ENCODE data around the gene DNASE2B. TPM values are rescaled to one million over a fixed set of nuclear protein-coding genes. Genes with fewer than 3 reads are reported as not detected.

The DNASE2B gene
- total and polyA plus RNA-seq, 3 donors from 2014 or later: 0.25 to 1.3 (median 0.31) TPM

- DNase-seq: no peak
These were observed 45.8 kb upstream of the DNASE2B start for GRCh38 chr1:84352298-84353106.

GRCh38 chr1:84353695-84354094, 44.6 kb upstream of the DNASE2B start:
- WGBS, 2 donors: 85 to 97% methylated on average over 3 of the region's 3 CpGs
- no peak for TF ChIP-seq POLR2A (IDR thresholded peaks at IDR 0.05)
- TF ChIP-seq, protein P1, sequence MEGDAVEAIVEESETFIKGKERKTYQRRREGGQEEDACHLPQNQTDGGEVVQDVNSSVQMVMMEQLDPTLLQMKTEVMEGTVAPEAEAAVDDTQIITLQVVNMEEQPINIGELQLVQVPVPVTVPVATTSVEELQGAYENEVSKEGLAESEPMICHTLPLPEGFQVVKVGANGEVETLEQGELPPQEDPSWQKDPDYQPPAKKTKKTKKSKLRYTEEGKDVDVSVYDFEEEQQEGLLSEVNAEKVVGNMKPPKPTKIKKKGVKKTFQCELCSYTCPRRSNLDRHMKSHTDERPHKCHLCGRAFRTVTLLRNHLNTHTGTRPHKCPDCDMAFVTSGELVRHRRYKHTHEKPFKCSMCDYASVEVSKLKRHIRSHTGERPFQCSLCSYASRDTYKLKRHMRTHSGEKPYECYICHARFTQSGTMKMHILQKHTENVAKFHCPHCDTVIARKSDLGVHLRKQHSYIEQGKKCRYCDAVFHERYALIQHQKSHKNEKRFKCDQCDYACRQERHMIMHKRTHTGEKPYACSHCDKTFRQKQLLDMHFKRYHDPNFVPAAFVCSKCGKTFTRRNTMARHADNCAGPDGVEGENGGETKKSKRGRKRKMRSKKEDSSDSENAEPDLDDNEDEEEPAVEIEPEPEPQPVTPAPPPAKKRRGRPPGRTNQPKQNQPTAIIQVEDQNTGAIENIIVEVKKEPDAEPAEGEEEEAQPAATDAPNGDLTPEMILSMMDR (IDR thresholded peaks at IDR 0.05): no peak
- H3K4me1 ChIP-seq: no peaks in the 10 kb centered on the region
- no peaks in the 10 kb centered on the region for H3K9me3 ChIP-seq
- no peak overlapping the region for H3K4me3 ChIP-seq
- no peaks in the 10 kb centered on the region for H3K27me3 ChIP-seq
- no peak for DNase-seq
- H3K36me3 ChIP-seq (ENCODE audit: low read depth, missing control alignments): no peaks in the 10 kb centered on the region
- H3K27ac ChIP-seq: no peak overlapping the region
- intact Hi-C loops (cut with DNase I; ENCODE audit: low total_unique reads): no loop called here

More at GRCh38 chr1:84352298-84353106, 45.8 kb upstream of the DNASE2B start:
- intact Hi-C loops (cut with DNase I; ENCODE audit: low total_unique reads): no loop called here
- Histone ChIP-seq H3K4me3 (no peak overlapping the region), H3K27me3 (no peaks in the 10 kb centered on the region), H3K27ac (no peak overlapping the region), H3K4me1 (no peaks in the 10 kb centered on the region), H3K36me3 (ENCODE audit: low read depth, missing control alignments) (no peaks in the 10 kb centered on the region), H3K9me3 (no peaks in the 10 kb centered on the region)
- no peak for TF ChIP-seq POLR2A (IDR thresholded peaks at IDR 0.05)
- TF ChIP-seq, protein P1 (IDR thresholded peaks at IDR 0.05): no peak
- WGBS, 2 donors: 70 to 74% methylated on average over 3 of the region's 3 CpGs

DNA sequence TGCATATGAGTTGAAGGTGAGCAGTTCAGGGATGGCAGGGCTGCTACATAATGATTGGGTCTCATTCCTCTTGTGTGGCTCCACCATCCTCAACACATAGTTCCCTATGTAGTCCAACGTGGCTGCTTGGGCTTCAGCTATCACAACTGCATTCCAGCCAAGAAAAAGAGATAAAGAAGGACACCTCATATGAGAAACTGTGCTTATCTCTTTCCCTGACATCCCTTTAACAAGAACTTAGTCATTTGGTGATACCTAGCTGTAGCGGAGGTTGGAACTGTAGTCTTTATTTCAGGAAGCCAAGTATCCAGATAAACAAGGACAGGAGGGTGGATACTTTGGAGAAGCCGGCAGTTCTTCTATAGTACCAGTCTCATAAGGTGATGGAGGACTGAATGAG, 42.7 kb upstream of the DNASE2B start:
- whole genome bisulfite sequencing, 2 donors: 76 to 77% methylated on average over 3 of the region's 3 CpGs
- intact Hi-C loops (cut with DNase I; ENCODE audit: low total_unique reads): no loop called here
- no peak overlapping the region for H3K4me3 ChIP-seq
- H3K27ac ChIP-seq: no peak overlapping the region
- no peaks in the 10 kb centered on the region for H3K27me3 ChIP-seq
- no peaks in the 10 kb centered on the region for H3K9me3 ChIP-seq
- H3K36me3 ChIP-seq (ENCODE audit: low read depth, missing control alignments): no peaks in the 10 kb centered on the region
- no peak for DNase-seq
- no peaks in the 10 kb centered on the region for H3K4me1 ChIP-seq
- TF ChIP-seq POLR2A (IDR thresholded peaks at IDR 0.05): no peak
- TF ChIP-seq, protein P1 (IDR thresholded peaks at IDR 0.05): no peak

GRCh38 chr1:84356881-84357280, 41.4 kb upstream of the DNASE2B start:
- Histone ChIP-seq H3K36me3 (ENCODE audit: low read depth, missing control alignments) (no peaks in the 10 kb centered on the region), H3K4me1 (no peaks in the 10 kb centered on the region), H3K9me3 (no peaks in the 10 kb centered on the region), H3K4me3 (no peak overlapping the region), H3K27me3 (no peaks in the 10 kb centered on the region), H3K27ac (no peak overlapping the region)
- intact Hi-C loops (cut with DNase I; ENCODE audit: low total_unique reads): no loop called here
- WGBS, 2 donors: 70 to 80% methylated on average over 1 of the region's 1 CpG
- TF ChIP-seq, protein P1 (IDR thresholded peaks at IDR 0.05): no peak
- no peak for DNase-seq

DNA sequence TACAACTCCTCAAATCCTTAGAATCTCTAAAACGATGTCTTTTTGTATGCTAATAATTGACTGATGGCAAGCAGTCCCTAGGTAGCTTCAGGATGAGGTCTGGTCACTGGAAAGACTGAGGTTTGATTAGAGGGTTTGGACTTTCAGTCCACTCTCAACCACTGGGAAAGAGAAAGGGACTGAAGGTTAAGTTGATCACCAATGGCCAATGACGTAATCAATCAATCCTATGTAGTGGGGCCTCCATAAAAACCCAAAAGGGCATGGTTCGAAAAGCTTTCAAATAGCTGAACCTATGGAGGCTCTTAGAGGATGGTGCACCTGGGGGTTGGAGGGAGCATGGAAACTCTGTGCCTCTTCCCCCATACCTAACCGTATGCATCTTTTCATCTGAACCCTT, 39.6 kb upstream of the DNASE2B start:
- 83 to 89% methylated on average over 4 of the region's 4 CpGs for WGBS, 2 donors
- TF ChIP-seq POLR2A (IDR thresholded peaks at IDR 0.05): no peak
- TF ChIP-seq, protein P1 (IDR thresholded peaks at IDR 0.05): no peak

More for the DNA sequence above, 39.6 kb upstream of the DNASE2B start:
- no peak overlapping the region for H3K27ac ChIP-seq
- H3K27me3 ChIP-seq: no peaks in the 10 kb centered on the region
- intact Hi-C loops (cut with DNase I; ENCODE audit: low total_unique reads): no loop called here
- H3K4me3 ChIP-seq: no peak overlapping the region
- H3K4me1 ChIP-seq: no peaks in the 10 kb centered on the region
- no peak for DNase-seq
- H3K36me3 ChIP-seq (ENCODE audit: low read depth, missing control alignments): no peaks in the 10 kb centered on the region
- no peaks in the 10 kb centered on the region for H3K9me3 ChIP-seq
